HCT116 (cell line): ENCODE measurements around the gene NSUN2. TPM values are rescaled to one million over a fixed set of nuclear protein-coding genes. Genes with fewer than 3 reads are reported as not detected.
"Not testable (repeated sequence)": the region's sequence is repeated elsewhere in the genome, so short reads cannot be mapped to it uniquely, and the experiment has no call there.

Experiments
- ATAC-seq: fragments of 200-7000 bp; cut with Tn5 transposase; 2 replicates; pipeline ENCODE4 v1.9.1; 2020; ENCODE audit warnings: mild to moderate bottlenecking, moderate library complexity
- BruUV-seq: library from RNA; stranded (reverse); fragments of 400-500 nt; replicated peaks from 2 replicates; lab custom pipeline; 2021; lab: Mats Ljungman, UMichigan
- CTCF ChIA-PET: fragments of 300-600 bp; sonication (Branson Sonifier 250); formaldehyde crosslinking; loops from one replicate; lab custom pipeline; 2021; ENCODE audit warnings: antibody characterized with exemption; lab: Charles Lee
- POLR2A ChIA-PET: fragments of 300-600, 350-600 bp; sonication (Branson Sonifier 250); formaldehyde crosslinking; loops from one replicate; lab custom pipeline; 2021; ENCODE audit warnings: antibody characterized with exemption; lab: Charles Lee
- RAD21 ChIA-PET, 2 experiments: fragments of 300-600 bp; sonication (Branson Sonifier 250); formaldehyde crosslinking; loops; one replicate each; lab custom pipeline; 2023; ENCODE audit warnings: low total read pairs in 2 of 2; ENCODE audit not compliant: uncharacterized antibody in 2 of 2, unreplicated experiment in 2 of 2, low non-redundant PET in 1 of 2; lab: Charles Lee
- DNase-seq: peaks from one replicate; pipeline ENCODE4 v3.0.0-alpha.2; 2010; ENCODE audit warnings: low read depth, low spot score
- H2AFZ ChIP-seq: fragments of 200-600 bp; shearing (Covaris generic), sonication (generic); 2 replicates; pipeline ENCODE4 v1.6.1; 2017; ENCODE audit warnings: low read depth, mixed run types, mixed read lengths, antibody characterized with exemption, low read length; ENCODE audit not compliant: poor library complexity, severe bottlenecking
- H3K27ac ChIP-seq: 2 replicates; pipeline ENCODE4 v1.5.1; 2012; ENCODE audit warnings: low read depth, low read length
- H3K27me3 ChIP-seq: fragments of 200-600 bp; sonication (generic); 2 replicates; pipeline ENCODE4 v1.6.1; 2016; ENCODE audit warnings: mixed run types, low read length, mixed read lengths; ENCODE audit not compliant: insufficient read depth
- H3K36me3 ChIP-seq, 2 experiments: fragments of 200-500 bp in 1 of 2; fragments of 200-600 bp in 1 of 2; sonication (Bioruptor generic) in 1 of 2; sonication (generic) in 1 of 2; 2 replicates each; pipeline versions ENCODE4 v1.5.1 to v1.6.1; 2014 to 2016; ENCODE audit warnings: low read length in 2 of 2, inconsistent platforms in 1 of 2, mixed read lengths in 1 of 2, mixed run types in 1 of 2; ENCODE audit not compliant: insufficient read depth in 2 of 2, control insufficient read depth in 1 of 2
- H3K4me1 ChIP-seq, 2 experiments: fragments of 200-600 bp in 1 of 2; sonication (generic) in 1 of 2; 2 replicates each; pipeline versions ENCODE4 v1.5.1 to v1.6.1; 2012 to 2017; ENCODE audit warnings: low read length in 2 of 2, inconsistent platforms in 1 of 2, mild to moderate bottlenecking in 1 of 2, mixed read lengths in 1 of 2, mixed run types in 1 of 2, moderate library complexity in 1 of 2; ENCODE audit not compliant: insufficient read depth in 2 of 2, control insufficient read depth in 1 of 2
- H3K4me2 ChIP-seq: fragments of 200-600 bp; sonication (generic); 2 replicates; pipeline ENCODE4 v1.6.1; 2017; ENCODE audit warnings: mixed run types, low read length, mixed read lengths
- H3K4me3 ChIP-seq, 2 experiments: fragments of 200-600 bp in 1 of 2; sonication (generic) in 1 of 2; replicated peaks in 1 of 2; 2 replicates each; pipeline ENCODE4 v1.5.1; 2011 to 2016; ENCODE audit warnings: low read length in 2 of 2, control low read depth in 1 of 2, low read depth in 1 of 2, mild to moderate bottlenecking in 1 of 2, mixed read lengths in 1 of 2, mixed run types in 1 of 2
- H3K79me2 ChIP-seq: fragments of 200-600 bp; sonication (generic); 2 replicates; pipeline ENCODE4 v1.6.1; 2017; ENCODE audit warnings: mild to moderate bottlenecking, mixed run types, low read length, moderate library complexity, mixed read lengths; ENCODE audit not compliant: insufficient read depth
- H3K9ac ChIP-seq: fragments of 200-600 bp; sonication (generic); 2 replicates; pipeline ENCODE4 v1.6.1; 2016; ENCODE audit warnings: low read length, mixed read lengths
- H3K9me2 ChIP-seq: fragments of 200-600 bp; sonication (generic), shearing (Covaris generic); 2 replicates; pipeline ENCODE4 v1.6.1; 2017; ENCODE audit warnings: mixed run types, mild to moderate bottlenecking, moderate library complexity; ENCODE audit not compliant: insufficient read depth
- H3K9me3 ChIP-seq, 2 experiments: fragments of 200-500 bp in 1 of 2; fragments of 200-600 bp in 1 of 2; sonication (Bioruptor generic) in 1 of 2; sonication (generic) in 1 of 2; 2 replicates each; pipeline ENCODE4 v1.6.1; 2014 to 2017; ENCODE audit warnings: low read length in 2 of 2, mixed read lengths in 2 of 2, inconsistent platforms in 1 of 2, low read depth in 1 of 2, mild to moderate bottlenecking in 1 of 2, mixed run types in 1 of 2, moderate library complexity in 1 of 2; ENCODE audit not compliant: control insufficient read depth in 1 of 2, insufficient read depth in 1 of 2
- H4K20me1 ChIP-seq: fragments of 200-600 bp; sonication (generic), shearing (Covaris generic); 2 replicates; pipeline ENCODE4 v1.6.1; 2017; ENCODE audit warnings: mixed run types, mild to moderate bottlenecking, moderate library complexity; ENCODE audit not compliant: insufficient read depth
- CEBPB ChIP-seq: IDR thresholded peaks from 2 replicates; pipeline ENCODE4 v1.6.1; 2012; ENCODE audit warnings: low read depth
- EZH2 ChIP-seq: fragments of 200-600 bp; sonication (generic); IDR thresholded peaks from 2 replicates; pipeline ENCODE4 v1.6.1; 2017; ENCODE audit warnings: antibody characterized with exemption, mixed run types
- POLR2A ChIP-seq: IDR thresholded peaks from 2 replicates; pipeline ENCODE4 v1.7.0; 2011; ENCODE audit warnings: borderline replicate concordance; ENCODE audit not compliant: insufficient read depth, insufficient read length; ENCODE audit errors: extremely low read depth
- POLR2AphosphoS5 ChIP-seq: IDR thresholded peaks from 2 replicates; pipeline ENCODE4 v1.6.1; 2011; ENCODE audit warnings: mild to moderate bottlenecking, low read depth, low read length, moderate library complexity
- TCF7L2 ChIP-seq: IDR thresholded peaks from 2 replicates; pipeline ENCODE4 v1.7.0; 2011; ENCODE audit warnings: borderline replicate concordance, inconsistent platforms; ENCODE audit not compliant: insufficient read depth, insufficient read length; ENCODE audit errors: extremely low read depth
- intact Hi-C: fragments of 100-400 bp; cut with micrococcal nuclease; formaldehyde crosslinking; loops from 2 replicates; pipeline ENCODE4 v1.10.0; 2022
- total RNA-seq: library from RNA; stranded (reverse); gene quantifications from one replicate; pipeline ENCODE4 v1.2.1, GENCODE V29; 2021; ENCODE audit not compliant: unreplicated experiment
- TF ChIP-seq, protein P1 (sequence below): IDR thresholded peaks from 2 replicates; pipeline ENCODE4 v1.6.1; 2012; ENCODE audit warnings: low read depth

The NSUN2 gene
- total RNA-seq, 1 experiment from 2014 or later: 101 TPM

- ChIA-PET RAD21 (no interaction called here), CTCF (no interaction called here), POLR2A (no interaction called here)
- no peak overlapping the region for H3K4me2 ChIP-seq
- H2AFZ ChIP-seq: no peak overlapping the region
- no peak for TF ChIP-seq POLR2A
- no peak for TF ChIP-seq POLR2AphosphoS5
- no peaks in the 10 kb centered on the region for H3K9me2 ChIP-seq
- intact Hi-C loops: no loop called here
- no peak overlapping the region for H3K9ac ChIP-seq
- H3K36me3 ChIP-seq: peaks cover 0 to 13% of the 10 kb centered on the region in 2 experiments; a peak in 1 of 4 replicates
- no peaks in the 10 kb centered on the region for H3K9me3 ChIP-seq
- H3K4me3 ChIP-seq: no peak overlapping the region
- H4K20me1 ChIP-seq: no peaks in the 10 kb centered on the region
- DNase-seq: no peak
- no peaks in the 10 kb centered on the region for H3K27me3 ChIP-seq
- no peak overlapping the region for H3K27ac ChIP-seq
- no TSS peak for BruUV-seq
- H3K4me1 ChIP-seq: peaks cover 0 to 13% of the 10 kb centered on the region in 2 experiments; a peak in 2 of 4 replicates
- no peaks in the 10 kb centered on the region for H3K79me2 ChIP-seq
- ATAC-seq: no peak
Observed at GRCh38 chr5:6673031-6673430, 40.2 kb upstream of the NSUN2 start.

DNA sequence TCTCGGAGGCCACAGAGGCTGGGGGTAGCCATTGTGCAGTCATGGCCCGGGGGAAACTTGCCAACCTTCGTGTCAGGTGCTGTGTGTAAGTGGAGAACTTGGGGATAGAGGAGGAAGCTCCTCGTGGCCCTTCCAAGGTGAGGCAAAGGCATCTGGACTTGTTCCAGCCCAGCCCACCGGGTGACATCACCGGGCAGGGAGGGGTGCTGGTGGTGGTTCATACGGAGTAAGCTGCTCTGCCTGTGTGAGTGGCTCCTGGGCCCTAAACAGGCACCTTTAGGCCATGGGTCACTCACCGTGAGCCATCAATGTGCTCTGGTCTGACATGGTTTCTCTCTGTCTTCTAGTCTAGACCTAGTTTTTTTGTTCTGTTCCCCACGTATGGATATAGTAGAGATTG lies 35.9 kb upstream of the NSUN2 start:
- H3K9me3 ChIP-seq, H3K79me2 ChIP-seq, H3K9ac ChIP-seq, H3K4me2 ChIP-seq, BruUV-seq, intact Hi-C loops, H3K4me1 ChIP-seq, H3K4me3 ChIP-seq, CTCF ChIA-PET, H2AFZ ChIP-seq, ATAC-seq, H3K27ac ChIP-seq, RAD21 ChIA-PET, H4K20me1 ChIP-seq, H3K27me3 ChIP-seq, H3K9me2 ChIP-seq, DNase-seq, POLR2A ChIA-PET: not testable (repeated sequence)
- peaks cover 0 to 13% of the 10 kb centered on the region in 2 experiments; a peak in 1 of 4 replicates for H3K36me3 ChIP-seq

GRCh38 chr5:6667648-6668047 lies 34.8 kb upstream of the NSUN2 start:
- intact Hi-C loops: no loop called here
- no peaks in the 10 kb centered on the region for H3K9me3 ChIP-seq
- H3K79me2 ChIP-seq: no peaks in the 10 kb centered on the region
- ATAC-seq: no peak
- no peak for DNase-seq
- no peak overlapping the region for H3K27ac ChIP-seq
- CTCF ChIA-PET: no interaction called here
- H3K4me2 ChIP-seq: no peak overlapping the region
- H3K4me1 ChIP-seq: no peaks in the 10 kb centered on the region
- no TSS peak for BruUV-seq
- H3K9ac ChIP-seq: no peak overlapping the region
- TF ChIP-seq POLR2A (no peak), TCF7L2 (no peak), EZH2 (no peak), CEBPB (no peak)
- TF ChIP-seq, protein P1, sequence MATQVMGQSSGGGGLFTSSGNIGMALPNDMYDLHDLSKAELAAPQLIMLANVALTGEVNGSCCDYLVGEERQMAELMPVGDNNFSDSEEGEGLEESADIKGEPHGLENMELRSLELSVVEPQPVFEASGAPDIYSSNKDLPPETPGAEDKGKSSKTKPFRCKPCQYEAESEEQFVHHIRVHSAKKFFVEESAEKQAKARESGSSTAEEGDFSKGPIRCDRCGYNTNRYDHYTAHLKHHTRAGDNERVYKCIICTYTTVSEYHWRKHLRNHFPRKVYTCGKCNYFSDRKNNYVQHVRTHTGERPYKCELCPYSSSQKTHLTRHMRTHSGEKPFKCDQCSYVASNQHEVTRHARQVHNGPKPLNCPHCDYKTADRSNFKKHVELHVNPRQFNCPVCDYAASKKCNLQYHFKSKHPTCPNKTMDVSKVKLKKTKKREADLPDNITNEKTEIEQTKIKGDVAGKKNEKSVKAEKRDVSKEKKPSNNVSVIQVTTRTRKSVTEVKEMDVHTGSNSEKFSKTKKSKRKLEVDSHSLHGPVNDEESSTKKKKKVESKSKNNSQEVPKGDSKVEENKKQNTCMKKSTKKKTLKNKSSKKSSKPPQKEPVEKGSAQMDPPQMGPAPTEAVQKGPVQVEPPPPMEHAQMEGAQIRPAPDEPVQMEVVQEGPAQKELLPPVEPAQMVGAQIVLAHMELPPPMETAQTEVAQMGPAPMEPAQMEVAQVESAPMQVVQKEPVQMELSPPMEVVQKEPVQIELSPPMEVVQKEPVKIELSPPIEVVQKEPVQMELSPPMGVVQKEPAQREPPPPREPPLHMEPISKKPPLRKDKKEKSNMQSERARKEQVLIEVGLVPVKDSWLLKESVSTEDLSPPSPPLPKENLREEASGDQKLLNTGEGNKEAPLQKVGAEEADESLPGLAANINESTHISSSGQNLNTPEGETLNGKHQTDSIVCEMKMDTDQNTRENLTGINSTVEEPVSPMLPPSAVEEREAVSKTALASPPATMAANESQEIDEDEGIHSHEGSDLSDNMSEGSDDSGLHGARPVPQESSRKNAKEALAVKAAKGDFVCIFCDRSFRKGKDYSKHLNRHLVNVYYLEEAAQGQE: no peak
- POLR2A ChIA-PET: no interaction called here
- no peak overlapping the region for H2AFZ ChIP-seq
- no peak overlapping the region for H3K4me3 ChIP-seq
- H3K36me3 ChIP-seq: peaks cover 0 to 5% of the 10 kb centered on the region in 2 experiments; a peak in 1 of 4 replicates
- no peaks in the 10 kb centered on the region for H3K9me2 ChIP-seq
- no peaks in the 10 kb centered on the region for H3K27me3 ChIP-seq
- H4K20me1 ChIP-seq: no peaks in the 10 kb centered on the region
- RAD21 ChIA-PET: no interaction called here
